T-helper 1 cell (primary cell): ENCODE data around the gene INO80E.
"Not testable (repeated sequence)": the region's sequence is repeated elsewhere in the genome, so short reads cannot be mapped to it uniquely, and the experiment has no call there.

ENCODE experiments used
- DNase-seq, 5 donors: peaks; one replicate each; pipeline ENCODE4 v3.0.0-alpha.2; 2012 to 2020

Gene INO80E

DNA sequence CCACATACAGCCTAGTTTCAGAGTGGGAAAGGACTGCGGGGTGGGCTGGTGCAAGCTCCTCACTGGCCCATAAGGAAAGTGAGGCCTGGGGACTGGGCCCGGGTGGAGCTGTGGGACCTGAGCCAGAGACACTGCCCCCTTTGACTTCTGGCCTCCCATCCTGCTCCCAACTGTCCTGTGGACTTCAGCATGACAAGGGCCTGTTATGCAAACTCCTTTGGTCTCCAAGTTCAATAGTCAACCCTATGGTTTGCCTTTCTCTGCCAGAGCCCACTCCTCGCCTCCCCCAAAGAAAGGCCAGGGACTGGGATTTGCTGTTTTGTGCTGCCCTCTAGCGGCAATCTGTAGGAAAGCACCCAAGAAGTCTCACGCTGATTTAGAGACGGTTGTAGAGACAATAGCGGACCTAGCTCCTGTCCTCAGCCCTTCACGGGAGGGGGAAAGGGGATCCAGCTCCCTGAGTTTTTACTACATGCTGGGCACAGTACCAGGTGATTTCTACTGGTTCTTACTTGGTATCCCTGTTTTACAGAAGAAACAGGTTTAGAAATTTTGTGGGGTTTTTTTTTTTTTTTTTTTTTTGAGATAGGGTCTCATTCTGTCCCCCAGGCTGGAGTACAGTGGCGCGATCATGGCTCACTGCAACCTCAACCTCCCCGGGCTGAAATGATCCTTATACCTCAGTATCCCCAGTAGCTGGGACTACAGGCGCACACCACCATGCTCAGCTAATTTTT is 36.2 kb downstream of the INO80E start:
- DNase-seq: peak in 4 of 5 donors; percentile 43 to 65 (median 50)

DNA sequence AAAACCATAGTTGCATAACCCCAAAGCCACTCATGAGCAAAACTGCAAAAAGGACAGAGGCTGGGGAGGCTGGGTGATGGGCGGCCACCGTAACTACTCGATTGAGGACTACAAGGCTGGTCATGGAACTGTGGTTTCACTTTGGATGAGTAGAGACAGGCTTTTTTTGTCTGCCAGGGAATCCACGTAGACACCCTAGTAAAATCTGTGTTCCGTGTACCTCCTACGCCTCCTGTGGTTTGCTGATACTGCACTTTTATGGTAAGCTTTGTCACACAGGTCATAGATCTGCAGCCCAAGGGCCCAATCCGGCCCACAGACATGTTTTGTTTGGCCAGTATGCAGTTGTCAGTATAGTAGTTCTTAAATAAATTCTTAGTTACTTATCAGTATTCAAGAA is 37.2 kb downstream of the INO80E start:
- DNase-seq: no peak

DNA sequence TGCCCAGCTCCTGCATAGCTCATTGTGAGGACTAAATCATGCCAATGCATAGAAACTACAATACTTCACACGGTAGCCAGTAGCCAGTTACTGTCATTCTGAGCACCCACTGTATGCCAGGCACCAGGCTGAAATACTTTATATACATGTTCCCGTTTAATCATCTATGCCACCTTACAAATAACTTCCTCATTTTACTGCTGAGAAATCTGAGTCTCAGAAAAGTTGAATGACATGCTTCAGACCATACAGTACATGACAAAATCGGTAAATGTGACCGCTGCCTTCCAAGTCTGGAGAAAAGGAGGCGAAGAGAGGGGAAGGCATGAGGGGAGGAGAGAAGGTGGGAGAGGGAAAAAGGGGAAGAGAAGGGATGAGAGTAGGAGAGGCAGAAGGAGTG is 44.2 kb downstream of the INO80E start:
- no peak for DNase-seq

DNA sequence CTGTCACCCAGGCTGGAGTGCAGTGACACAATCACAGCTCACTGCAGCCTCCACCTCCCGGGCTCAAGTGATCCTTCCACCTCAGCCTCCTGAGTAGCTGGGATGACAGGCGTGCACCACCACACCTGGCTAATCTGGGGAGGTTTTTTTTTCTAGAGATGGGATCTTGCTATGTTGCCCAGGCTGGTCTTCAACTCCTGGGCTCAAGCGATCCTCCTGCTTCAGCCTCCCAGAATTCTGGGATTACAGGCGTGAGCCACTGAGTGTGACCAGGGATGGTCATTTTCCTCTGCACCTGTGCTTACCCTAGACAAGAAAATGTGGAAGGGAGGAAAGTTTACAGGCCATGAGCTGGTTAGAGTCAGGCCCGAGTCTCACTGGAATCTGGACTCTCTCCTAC is 44.6 kb downstream of the INO80E start:
- DNase-seq: not testable (repeated sequence)

DNA sequence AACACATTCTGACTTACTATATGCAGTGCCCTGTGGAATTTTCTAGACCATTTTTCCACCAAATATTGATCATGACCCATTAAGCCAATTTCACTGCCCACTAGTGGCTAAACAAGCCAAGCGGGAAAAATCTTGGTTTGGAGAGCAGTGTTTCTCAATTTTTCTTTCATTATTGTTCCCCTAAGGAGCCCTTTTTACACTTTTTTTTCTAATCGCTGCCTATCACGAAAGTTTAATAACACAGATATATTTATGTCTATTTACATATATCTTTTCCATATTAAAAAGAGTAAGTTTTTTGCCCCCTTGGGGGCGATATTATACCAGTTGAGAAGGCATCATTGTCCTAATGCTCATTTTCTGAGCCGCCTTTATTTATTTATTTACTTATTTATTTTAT is 45.8 kb downstream of the INO80E start:
- no peak for DNase-seq

DNA sequence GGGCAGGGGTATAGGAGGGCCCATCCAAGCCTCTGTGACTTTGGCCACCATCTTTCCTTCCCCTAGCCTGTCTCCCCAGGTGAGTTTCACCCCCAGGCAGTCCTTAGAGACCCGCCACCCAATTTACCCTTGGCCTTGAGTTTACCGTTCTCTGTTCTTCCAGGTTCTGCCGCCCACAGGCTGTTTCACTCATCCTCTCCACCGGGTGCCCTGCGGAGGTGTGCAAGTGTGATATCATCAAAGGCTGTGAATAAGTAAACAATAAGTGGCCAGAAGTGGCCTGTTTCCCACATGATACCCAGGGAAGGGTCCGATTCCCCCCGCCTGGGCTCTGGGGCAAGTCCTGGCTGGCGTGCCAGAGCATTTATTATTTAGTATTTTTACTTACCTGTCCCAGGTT is 50.1 kb downstream of the INO80E start:
- no peak for DNase-seq

DNA sequence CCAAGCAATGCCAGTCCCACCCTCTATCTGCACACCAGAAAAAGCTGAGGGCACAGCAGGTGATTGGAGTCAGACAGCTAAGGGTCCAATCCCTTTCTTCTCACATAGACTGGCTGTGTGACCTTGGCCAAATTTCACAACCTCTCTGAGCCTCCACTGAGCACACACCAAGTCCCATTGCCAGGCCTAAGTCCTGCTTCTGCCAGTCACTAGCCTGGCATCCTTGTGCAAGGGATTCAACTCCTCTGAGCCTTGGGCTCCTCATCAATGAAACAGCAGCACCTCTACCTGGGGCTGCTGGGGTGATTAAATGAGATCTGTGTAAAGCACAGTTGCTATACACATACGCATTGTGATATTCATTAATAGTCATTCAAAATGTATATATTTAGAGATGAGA is 50.5 kb downstream of the INO80E start:
- no peak for DNase-seq

DNA sequence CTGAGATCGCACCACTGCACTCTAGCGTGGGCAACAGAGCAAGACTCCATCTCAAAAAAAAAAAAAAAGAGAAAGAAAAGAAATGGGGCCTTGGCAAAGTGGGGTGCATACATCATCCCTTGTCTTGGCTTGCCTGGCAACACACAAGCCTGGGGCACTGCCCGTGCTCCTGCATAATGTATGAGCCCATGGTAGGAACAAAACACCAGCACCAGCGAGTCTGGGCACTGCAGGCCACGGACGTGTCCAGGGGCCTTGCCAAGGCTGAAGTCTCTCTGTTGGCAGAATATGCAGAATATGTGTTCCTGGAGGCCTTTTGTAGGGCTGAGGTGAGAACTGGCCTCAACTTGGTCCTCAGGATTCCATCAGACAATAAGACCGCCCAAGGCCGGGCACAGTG is 53.8 kb downstream of the INO80E start:
- no peak for DNase-seq

DNA sequence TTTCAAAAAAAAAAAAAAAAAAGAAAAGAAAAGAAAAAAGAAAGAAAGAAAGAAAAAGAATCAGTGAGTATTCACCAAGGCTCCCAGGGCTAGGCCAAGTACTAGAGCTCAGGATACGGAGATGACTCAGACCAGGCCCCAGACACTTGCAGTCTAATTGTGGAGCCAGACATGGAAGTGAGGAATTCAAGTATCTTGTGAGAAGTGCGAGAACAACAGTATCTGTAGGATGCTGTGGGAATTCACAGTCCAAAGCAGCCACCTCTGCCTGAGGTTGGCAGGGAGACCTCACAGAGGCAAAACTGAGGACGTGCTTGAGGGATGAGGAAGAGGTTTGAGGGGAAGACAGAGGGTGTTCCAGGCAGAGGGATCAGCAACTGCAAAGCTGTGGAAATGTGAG is 55.5 kb downstream of the INO80E start:
- DNase-seq: no peak

DNA sequence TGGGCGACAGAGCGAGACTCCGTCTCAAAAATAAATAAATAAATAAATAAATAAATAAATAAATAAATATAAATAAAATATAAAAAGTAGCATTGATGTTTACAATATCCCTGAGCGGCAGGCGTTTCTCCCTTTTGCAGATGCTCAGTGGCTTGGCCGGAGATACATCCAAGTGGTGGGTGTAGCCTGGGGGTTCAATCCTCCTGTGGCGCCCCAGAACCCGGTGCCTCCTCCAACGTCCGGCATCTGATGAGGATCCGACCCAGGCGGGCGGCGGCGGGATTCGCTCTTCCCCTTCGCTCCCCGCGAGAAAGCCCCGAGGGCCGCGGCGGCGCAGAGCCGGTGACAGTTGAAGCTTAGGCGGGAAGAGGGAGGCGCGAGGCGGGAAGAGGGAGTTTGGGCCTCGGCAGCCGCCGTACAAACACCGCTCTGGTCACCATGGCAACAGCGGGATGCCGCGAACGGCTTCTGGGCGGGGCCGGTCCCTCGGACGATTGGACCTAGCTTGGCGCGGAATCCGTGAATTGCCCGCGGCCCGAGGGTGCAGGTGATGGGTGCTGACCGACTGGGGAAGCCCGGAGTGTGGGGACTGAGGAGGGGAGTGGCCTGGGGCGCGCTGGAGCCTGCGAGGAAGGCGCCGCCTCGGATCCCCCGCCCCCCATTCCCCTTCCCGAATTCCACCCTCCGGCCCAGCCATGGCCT is 56.8 kb downstream of the INO80E start:
- peak; percentile 67 to 92 (median 79) for DNase-seq

DNA sequence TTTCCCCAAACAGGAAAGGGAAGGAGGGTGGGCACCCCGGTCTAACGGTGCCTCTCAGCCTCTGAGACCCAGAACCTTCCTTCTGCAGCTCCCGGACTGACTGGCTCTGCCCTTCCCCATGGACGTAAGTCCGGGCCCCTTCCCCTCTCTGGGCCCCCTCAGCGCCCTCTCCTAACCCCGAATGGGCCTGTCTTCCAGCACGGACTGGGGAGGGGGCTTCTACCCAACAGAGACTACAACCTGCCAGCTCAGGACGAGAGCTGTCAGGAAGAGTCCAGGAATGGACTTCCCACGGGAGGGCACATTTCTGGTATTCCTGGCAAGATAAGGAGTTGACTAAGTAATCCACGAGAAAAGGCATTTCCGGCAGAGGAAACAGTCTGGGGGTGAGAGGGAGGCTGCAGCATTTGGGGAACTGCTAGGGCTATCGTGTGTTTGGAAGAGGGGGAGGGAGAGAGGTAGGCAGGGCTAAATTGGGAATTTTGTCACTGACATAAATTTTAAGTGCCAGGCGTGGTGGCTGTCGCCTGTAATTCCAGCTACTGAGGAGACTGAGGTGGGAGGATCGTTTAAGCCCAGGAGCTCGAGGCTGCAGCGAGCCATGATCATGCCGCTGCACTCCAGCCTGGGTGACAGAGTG is 57.5 kb downstream of the INO80E start:
- DNase-seq: no peak

DNA sequence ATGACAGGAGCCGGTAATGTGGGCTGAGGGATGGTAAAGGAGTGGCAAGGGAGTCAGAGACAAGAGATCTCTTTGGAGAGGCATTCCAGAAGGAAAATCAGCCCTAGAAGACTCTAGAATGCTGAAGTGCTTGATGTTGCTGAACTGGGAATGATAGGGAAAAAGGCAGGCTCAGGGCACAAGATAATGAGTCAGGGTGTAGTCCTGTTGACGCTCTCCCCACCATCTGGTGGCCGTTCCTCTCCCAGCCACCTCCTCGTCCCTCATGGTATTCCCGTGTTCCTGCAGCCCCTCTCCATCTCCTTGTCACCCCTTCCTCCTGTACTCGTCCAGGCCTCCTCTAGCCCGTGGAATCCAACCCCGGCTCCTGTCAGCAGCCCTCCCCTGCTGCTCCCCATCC is 58.4 kb downstream of the INO80E start:
- DNase-seq: no peak

DNA sequence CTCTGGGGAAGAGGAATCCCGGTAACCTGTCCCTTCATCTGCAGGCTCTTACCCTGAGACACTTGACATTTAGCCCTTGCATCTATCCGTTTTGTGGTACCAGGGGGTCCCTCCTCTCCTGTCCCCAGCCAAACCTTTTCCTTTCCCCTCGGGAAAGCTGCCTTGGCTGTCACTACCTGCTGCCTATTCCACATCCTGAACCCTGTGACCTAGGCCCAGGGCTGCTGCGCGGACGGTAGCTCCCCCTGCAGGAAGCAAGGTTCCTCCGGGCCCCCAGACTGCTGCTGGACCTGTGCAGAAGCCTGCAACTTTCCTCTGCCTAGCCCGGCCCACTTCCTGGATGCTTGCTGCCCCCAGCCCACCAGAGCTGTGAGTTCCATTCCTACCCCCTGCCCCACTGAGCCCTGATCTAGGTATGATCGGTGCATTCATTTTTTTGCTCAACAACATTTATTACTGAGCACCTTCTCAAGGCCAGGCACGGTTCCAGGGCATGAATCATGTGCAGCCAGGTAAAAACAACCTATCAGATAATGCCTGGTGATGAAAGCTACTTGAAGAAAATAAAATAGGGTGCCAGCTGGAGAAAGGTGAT is 59.0 kb downstream of the INO80E start:
- DNase-seq: peak in 3 of 5 donors; percentile 29 to 60 (median 48)
